ENCODE data around the gene PPP1R26. TPM values are rescaled to one million over a fixed set of nuclear protein-coding genes. Genes with fewer than 3 reads are reported as not detected.
A peak's percentile ranks its signal among the peaks of the same experiment; 100 is the strongest.

PPP1R26 gene
- polyA plus RNA-seq, 4 donors = 23.9 to 39.2 (median 31.1) TPM

- DNase-seq (ENCODE audit: low read depth in 4 of 4, low spot score in 2 of 4) = no peak
Measured at GRCh38 chr9:135463140-135463539, 16.4 kb upstream of the PPP1R26 start.

GRCh38 chr9:135464181-135464580 is 15.4 kb upstream of the PPP1R26 start:
- DNase-seq (ENCODE audit: low read depth in 4 of 4, low spot score in 2 of 4) = no peak

GRCh38 chr9:135468854-135469521 is 10.6 kb upstream of the PPP1R26 start:
- no peak for DNase-seq (ENCODE audit: low read depth in 4 of 4, low spot score in 2 of 4)

- DNase-seq (ENCODE audit: low read depth in 4 of 4, low spot score in 2 of 4) = peak in 2 of 4 donors; percentile 61 to 75
Measured at GRCh38 chr9:135471791-135472640, 7.6 kb upstream of the PPP1R26 start.

GRCh38 chr9:135473972-135474543 is 5.5 kb upstream of the PPP1R26 start:
- DNase-seq (ENCODE audit: low read depth in 4 of 4, low spot score in 2 of 4) = no peak

GRCh38 chr9:135474915-135475314 is 4.7 kb upstream of the PPP1R26 start:
- no peak for DNase-seq (ENCODE audit: low read depth in 4 of 4, low spot score in 2 of 4)

- no peak for DNase-seq (ENCODE audit: low read depth in 4 of 4, low spot score in 2 of 4)
Measured at GRCh38 chr9:135476561-135477355, 2.8 kb upstream of the PPP1R26 start.

- DNase-seq (ENCODE audit: low read depth in 4 of 4, low spot score in 2 of 4) = no peak
Measured at GRCh38 chr9:135478191-135478590, 1.4 kb upstream of the PPP1R26 start.

- DNase-seq (ENCODE audit: low read depth in 4 of 4, low spot score in 2 of 4) = no peak
Measured at GRCh38 chr9:135478829-135479468, 633 bp upstream of the PPP1R26 start.

GRCh38 chr9:135480071-135480939 is 723 bp downstream of the PPP1R26 start:
- DNase-seq (ENCODE audit: low read depth in 4 of 4, low spot score in 2 of 4) = no peak

GRCh38 chr9:135480940-135481310 is 1.3 kb downstream of the PPP1R26 start:
- DNase-seq (ENCODE audit: low read depth in 4 of 4, low spot score in 2 of 4) = no peak

- no peak for DNase-seq (ENCODE audit: low read depth in 4 of 4, low spot score in 2 of 4)
Measured at GRCh38 chr9:135482015-135482754, 2.6 kb downstream of the PPP1R26 start.

- no peak for DNase-seq (ENCODE audit: low read depth in 4 of 4, low spot score in 2 of 4)
Measured at GRCh38 chr9:135484460-135485277, 5.1 kb downstream of the PPP1R26 start.

- no peak for DNase-seq (ENCODE audit: low read depth in 4 of 4, low spot score in 2 of 4)
Measured at GRCh38 chr9:135485385-135485784, 5.8 kb downstream of the PPP1R26 start.

- no peak for DNase-seq (ENCODE audit: low read depth in 4 of 4, low spot score in 2 of 4)
Measured at GRCh38 chr9:135485832-135486231, 6.2 kb downstream of the PPP1R26 start.

- no peak for DNase-seq (ENCODE audit: low read depth in 4 of 4, low spot score in 2 of 4)
Measured at GRCh38 chr9:135486267-135487065, 6.9 kb downstream of the PPP1R26 start.

All from left renal cortex interstitium (tissue), 4 donors.